NOMO-1 (cell line): ENCODE data around the gene NCAM1.
A peak's percentile ranks its signal among the peaks of the same experiment; 100 is the strongest.
"Not testable (repeated sequence)": the region's sequence is repeated elsewhere in the genome, so short reads cannot be mapped to it uniquely, and the experiment has no call there.

Source experiments
- DNase-seq, 2 experiments: peaks; one replicate each; lab custom pipeline; 2025; ENCODE audit not compliant: unreplicated experiment in 2 of 2; lab: John Stamatoyannopoulos, UW

Gene NCAM1

DNA sequence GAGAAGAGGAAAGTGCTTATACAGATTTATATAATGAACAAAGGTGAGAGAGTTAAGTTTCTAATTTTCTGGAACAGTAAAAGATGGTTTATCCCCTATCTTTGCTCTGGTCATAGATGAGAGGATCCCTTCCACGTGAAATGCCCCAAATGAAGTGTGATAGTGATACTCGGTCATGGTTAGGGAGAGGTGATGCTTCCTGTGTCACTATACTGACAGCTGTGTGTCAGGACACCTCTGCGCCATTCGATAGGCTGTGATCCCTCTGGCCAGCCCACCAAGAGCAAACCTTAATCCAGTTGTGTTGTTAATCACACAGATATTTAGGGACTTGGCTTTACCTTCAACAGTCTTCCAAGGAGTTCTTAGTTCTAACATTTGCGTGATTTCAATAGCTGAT, 57.7 kb downstream of the NCAM1 start:
- DNase-seq: no peak

GRCh38 chr11:113019711-113020110, 58.5 kb downstream of the NCAM1 start:
- DNase-seq: peak; percentile 80 to 94

- DNase-seq: no peak
These were observed 59.9 kb downstream of the NCAM1 start for GRCh38 chr11:113021111-113021510.

DNA sequence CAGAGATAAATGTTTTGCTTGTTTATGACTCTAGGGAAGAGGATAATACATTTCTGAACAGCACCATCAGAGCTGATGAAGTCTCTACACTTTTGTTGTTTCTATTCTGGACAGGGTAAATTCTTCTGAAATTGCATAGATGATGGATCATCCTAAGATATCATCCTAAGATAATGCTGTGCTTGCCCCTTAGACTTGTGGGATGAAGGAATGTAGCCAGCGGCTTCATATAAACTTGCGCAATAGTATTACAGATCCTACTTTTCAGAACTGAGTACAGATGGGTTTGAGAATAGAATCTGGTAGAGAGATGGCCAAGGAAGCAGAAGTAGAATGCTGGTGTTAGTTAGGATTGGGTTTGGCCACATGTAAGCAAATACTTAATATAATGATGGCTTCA, 61.0 kb downstream of the NCAM1 start:
- no peak for DNase-seq

DNA sequence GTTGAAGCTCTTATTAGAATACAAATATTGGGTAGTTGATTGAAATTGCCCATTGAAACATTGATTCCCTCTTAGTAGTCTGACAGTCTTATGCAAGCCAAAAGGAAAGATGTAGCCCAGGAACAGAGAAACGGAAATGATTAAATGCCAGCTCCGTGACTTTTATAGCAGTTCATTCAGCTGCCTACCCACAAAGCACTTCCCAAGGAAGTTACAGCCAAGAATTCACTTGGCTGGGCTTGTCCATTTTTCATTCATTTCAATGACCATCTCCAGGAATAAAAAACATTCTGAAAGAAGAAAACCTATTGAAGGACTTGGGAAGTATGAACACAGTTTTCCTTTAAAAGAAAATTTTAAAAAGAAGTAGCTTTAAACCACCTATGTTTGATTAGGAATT, 62.0 kb downstream of the NCAM1 start:
- no peak for DNase-seq

- DNase-seq: no peak
These were observed 62.8 kb downstream of the NCAM1 start for GRCh38 chr11:113023986-113024385.

- no peak for DNase-seq
These were observed 65.6 kb downstream of the NCAM1 start for GRCh38 chr11:113026778-113027177.

DNA sequence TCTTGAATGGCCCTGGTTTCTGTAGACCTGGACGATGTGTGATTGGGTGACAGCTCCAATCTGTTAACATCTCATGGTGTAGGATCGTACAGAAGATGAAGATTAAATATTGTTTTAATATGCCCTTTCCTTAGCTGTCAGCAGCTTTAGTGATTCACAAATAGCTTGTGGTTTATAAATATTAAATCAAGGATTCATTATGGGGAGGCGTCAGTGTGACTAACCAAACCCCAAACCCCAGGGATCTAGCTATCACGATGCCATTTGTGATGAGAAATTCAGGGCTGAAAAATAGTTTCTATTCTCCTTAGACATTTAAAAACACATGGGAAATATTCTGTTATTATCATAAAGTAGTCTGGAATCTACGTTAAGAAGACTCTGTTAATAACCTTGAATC, 73.4 kb downstream of the NCAM1 start:
- DNase-seq: no peak

DNA sequence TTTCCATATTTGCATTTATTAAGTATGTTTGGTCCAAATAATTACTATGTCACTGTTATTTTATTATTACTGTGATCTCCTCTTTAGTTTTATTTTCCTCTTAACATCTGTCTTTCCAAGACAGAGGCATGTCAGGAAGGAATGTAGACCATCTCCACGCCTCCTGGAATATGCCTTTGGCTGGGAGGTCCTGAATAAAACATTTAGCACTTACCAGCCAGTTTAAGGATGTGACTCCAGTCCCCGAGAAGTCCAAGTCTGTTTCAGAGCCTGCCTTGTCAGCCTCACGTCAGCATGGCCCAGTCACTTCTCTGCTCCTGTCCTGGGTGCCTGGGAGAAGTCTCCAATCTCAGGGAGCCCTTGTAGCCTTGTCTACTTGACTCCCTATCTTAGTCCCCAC, 74.5 kb downstream of the NCAM1 start:
- DNase-seq: no peak

GRCh38 chr11:113043698-113044097, 82.5 kb downstream of the NCAM1 start:
- DNase-seq: no peak

GRCh38 chr11:113045146-113045545, 83.9 kb downstream of the NCAM1 start:
- DNase-seq: no peak

- no peak for DNase-seq
These were observed 85.6 kb downstream of the NCAM1 start for GRCh38 chr11:113046866-113047265.

DNA sequence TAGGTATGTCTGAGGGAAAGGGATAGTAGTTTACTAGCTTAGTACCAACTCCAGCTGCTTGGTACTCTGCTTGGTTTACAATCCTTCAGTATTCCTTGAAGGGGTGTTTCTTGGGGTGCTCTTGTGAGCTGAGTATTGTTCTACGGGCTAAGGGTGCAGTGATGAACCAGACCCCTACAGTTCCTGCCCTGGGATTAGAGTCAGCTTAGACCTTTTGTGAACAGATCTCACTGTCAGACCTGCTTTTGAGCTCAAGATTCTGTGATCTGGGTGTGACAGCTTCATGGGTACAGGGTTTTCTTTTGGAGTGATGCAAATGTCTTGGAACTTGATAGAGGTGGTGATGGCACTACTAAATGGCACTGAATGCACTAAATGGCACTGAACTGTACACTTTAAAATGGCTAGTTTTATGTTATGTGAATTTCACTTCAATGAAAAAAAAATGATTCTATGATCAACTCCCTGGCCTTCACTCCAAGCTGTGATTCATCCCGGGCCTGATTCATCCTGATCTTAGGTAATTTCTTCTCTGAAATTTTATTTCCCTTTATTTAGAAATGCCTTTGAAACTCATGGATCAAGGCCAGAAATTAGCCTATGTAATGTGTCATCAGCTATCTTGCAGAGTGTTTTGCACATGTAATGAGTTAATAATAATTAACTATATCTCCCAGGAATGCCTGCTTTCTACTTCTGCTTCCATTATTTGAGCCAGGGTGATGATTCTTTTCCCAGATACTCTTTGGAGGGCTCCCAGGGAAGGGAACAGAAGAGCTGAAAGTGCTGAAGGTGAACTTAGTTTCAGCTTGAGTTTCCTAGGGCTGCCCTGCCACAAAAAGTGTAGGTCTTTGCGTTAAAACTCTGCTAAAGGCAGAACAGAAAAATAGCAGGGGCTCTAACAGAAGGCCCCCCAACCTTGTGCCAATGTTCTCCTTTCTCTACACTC, 87.9 kb downstream of the NCAM1 start:
- no peak for DNase-seq

DNA sequence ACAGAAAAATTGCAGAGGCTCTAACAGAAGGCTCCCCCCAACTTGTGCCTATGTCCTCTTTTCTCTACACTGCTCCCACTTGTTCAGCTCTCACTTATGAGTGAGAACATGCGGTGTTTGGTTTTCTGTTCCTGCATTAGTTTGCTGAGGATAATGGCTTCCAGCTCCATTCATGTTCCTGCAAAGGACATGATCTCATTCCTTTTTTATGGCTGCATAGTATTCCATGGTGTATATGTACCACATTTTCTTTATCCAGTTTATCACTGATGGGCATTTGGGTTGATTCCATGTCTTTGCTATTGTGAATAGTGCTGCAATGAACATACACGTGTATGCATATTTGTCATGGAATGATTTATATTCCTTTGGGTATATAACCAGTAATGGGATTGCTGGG, 91.8 kb downstream of the NCAM1 start:
- DNase-seq: not testable (repeated sequence)

GRCh38 chr11:113057038-113057437, 95.8 kb downstream of the NCAM1 start:
- DNase-seq: no peak

GRCh38 chr11:113059548-113059947, 98.3 kb downstream of the NCAM1 start:
- peak in 1 of 2 experiments; percentile 9 for DNase-seq

- DNase-seq: no peak
These were observed 104.1 kb downstream of the NCAM1 start for GRCh38 chr11:113065330-113065729.

- DNase-seq: no peak
These were observed 111.1 kb downstream of the NCAM1 start for GRCh38 chr11:113072237-113072858.

DNA sequence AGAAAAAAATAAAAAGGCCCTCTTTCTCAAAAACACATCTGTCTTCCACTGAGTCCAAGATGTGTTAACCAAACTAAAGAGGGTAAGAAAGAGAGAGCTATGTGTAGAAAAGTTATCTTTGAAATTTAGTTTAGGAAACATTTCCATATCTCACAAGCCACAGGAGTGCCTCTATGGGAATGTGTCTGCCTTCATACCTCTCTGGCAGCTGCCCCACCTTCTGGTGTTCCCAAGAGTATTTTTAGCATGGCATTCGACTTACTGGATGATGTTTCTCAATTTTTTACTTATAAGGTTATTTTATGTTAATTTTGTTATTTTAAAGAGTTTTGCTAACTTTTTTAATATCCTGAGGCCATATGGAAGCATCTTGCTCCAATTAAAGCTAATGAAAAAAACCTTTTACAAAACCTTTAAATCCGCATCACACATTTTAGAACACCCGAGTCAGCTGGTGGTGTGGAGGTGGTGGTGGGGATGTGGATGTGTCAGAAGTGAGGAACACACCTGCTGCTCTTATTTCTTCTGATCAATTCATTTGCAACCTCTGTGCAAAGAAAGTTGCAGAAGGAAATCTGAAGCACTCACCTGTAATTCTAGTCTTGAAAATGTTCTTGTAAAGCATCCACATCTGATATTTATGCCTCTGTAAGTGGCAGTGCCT, 112.2 kb downstream of the NCAM1 start:
- no peak for DNase-seq

- DNase-seq: no peak
These were observed 114.4 kb downstream of the NCAM1 start for GRCh38 chr11:113075586-113076095.

- no peak for DNase-seq
These were observed 116.2 kb downstream of the NCAM1 start for GRCh38 chr11:113077379-113077778.
